MM.1S (cell line): ENCODE measurements around the gene KCNJ6.

Experiments used
- EZH2 ChIP-seq: fragments of 300-600 bp; sonication (generic); optimal IDR thresholded peaks from 2 replicates; pipeline ENCODE3; 2017; ENCODE audit warnings: low read depth, mild to moderate bottlenecking, antibody characterized with exemption, low read length, mixed read lengths
- TF ChIP-seq, protein P1 (sequence below): fragments of 300-600 bp; sonication (generic); IDR thresholded peaks from 2 replicates; pipeline ENCODE4 v1.5.1; 2016; ENCODE audit warnings: antibody characterized with exemption, low read length, mixed read lengths

GRCh38 chr21:37558676-37559211 is 357.5 kb downstream of the KCNJ6 start:
- TF ChIP-seq, protein P1, sequence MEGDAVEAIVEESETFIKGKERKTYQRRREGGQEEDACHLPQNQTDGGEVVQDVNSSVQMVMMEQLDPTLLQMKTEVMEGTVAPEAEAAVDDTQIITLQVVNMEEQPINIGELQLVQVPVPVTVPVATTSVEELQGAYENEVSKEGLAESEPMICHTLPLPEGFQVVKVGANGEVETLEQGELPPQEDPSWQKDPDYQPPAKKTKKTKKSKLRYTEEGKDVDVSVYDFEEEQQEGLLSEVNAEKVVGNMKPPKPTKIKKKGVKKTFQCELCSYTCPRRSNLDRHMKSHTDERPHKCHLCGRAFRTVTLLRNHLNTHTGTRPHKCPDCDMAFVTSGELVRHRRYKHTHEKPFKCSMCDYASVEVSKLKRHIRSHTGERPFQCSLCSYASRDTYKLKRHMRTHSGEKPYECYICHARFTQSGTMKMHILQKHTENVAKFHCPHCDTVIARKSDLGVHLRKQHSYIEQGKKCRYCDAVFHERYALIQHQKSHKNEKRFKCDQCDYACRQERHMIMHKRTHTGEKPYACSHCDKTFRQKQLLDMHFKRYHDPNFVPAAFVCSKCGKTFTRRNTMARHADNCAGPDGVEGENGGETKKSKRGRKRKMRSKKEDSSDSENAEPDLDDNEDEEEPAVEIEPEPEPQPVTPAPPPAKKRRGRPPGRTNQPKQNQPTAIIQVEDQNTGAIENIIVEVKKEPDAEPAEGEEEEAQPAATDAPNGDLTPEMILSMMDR, result no peak
- no peak for TF ChIP-seq EZH2
